Measurements from ENCODE around the gene IDS.

- TF ChIP-seq MYC (IDR thresholded peaks at IDR 0.05; ENCODE audit: low read depth, low read length) (no peak), CTCF (IDR thresholded peaks at IDR 0.05; ENCODE audit: extremely low read depth in 1 of 2, insufficient read depth in 1 of 2, low read depth in 1 of 2, low read length in 2 of 2) (no peak)
Measured at GRCh38 chrX:149498767-149499166, 6.3 kb downstream of the IDS start.

Measured in endothelial cell of umbilical vein (primary cell).